Parathyroid adenoma (tissue), 2 donors: ENCODE results near the gene OR8B3.

Experiments
- H2AFZ ChIP-seq: fragments of 300-600 bp; sonication (generic); one replicate; pipeline ENCODE4 v1.7.0; 2017; ENCODE audit warnings: antibody characterized with exemption, mild to moderate bottlenecking
- H3K27ac ChIP-seq: fragments of 300-600 bp; sonication (generic); one replicate; pipeline ENCODE4 v1.7.0; 2017
- H3K27me3 ChIP-seq: fragments of 300-600 bp; sonication (generic); one replicate; pipeline ENCODE4 v1.7.0; 2017; ENCODE audit warnings: low read length; ENCODE audit not compliant: control insufficient read depth, insufficient read depth
- H3K36me3 ChIP-seq: fragments of 300-600 bp; sonication (generic); one replicate; pipeline ENCODE4 v1.7.0; 2017; ENCODE audit warnings: low read length; ENCODE audit not compliant: control insufficient read depth, insufficient read depth
- H3K4me1 ChIP-seq: fragments of 300-600 bp; sonication (generic); one replicate; pipeline ENCODE4 v1.7.0; 2017; ENCODE audit warnings: control low read depth
- H3K4me2 ChIP-seq: fragments of 300-600 bp; sonication (generic); one replicate; pipeline ENCODE4 v1.7.0; 2017; ENCODE audit warnings: low read length
- H3K4me3 ChIP-seq: fragments of 300-600 bp; sonication (generic); one replicate; pipeline ENCODE4 v1.7.0; 2017; ENCODE audit warnings: low read depth, low read length
- H3K79me2 ChIP-seq: fragments of 300-600 bp; sonication (generic); one replicate; pipeline ENCODE4 v1.7.0; 2017; ENCODE audit warnings: control low read depth
- H3K9ac ChIP-seq: fragments of 300-600 bp; sonication (generic); one replicate; pipeline ENCODE4 v1.7.0; 2017; ENCODE audit warnings: mild to moderate bottlenecking
- H3K9me3 ChIP-seq: fragments of 300-600 bp; sonication (generic); one replicate; pipeline ENCODE4 v1.7.0; 2017; ENCODE audit warnings: low read length; ENCODE audit not compliant: control insufficient read depth
- CTCF ChIP-seq: fragments of 300-600 bp; sonication (generic); IDR thresholded peaks from one replicate; pipeline ENCODE4 v1.7.0; 2017; ENCODE audit warnings: antibody characterized with exemption, mild to moderate bottlenecking
- donor health status: primary hyperparathyroidism.

The OR8B3 gene

GRCh38 chr11:124441519-124441918, 42.7 kb upstream of the OR8B3 start:
- no peak overlapping the region for H3K9ac ChIP-seq
- H3K9me3 ChIP-seq, result no peaks in the 10 kb centered on the region
- no peak overlapping the region for H3K4me3 ChIP-seq
- H3K4me1 ChIP-seq, result no peaks in the 10 kb centered on the region
- H2AFZ ChIP-seq, result no peak overlapping the region
- TF ChIP-seq CTCF, result no peak
- H3K4me2 ChIP-seq, result no peak overlapping the region
- H3K36me3 ChIP-seq, result no peaks in the 10 kb centered on the region
- H3K27ac ChIP-seq, result no peak overlapping the region
- H3K27me3 ChIP-seq, result no peaks in the 10 kb centered on the region
- H3K79me2 ChIP-seq, result no peaks in the 10 kb centered on the region

GRCh38 chr11:124441081-124441480, 42.3 kb upstream of the OR8B3 start:
- no peaks in the 10 kb centered on the region for H3K36me3 ChIP-seq
- H3K4me3 ChIP-seq, result no peak overlapping the region
- no peaks in the 10 kb centered on the region for H3K4me1 ChIP-seq
- H3K27ac ChIP-seq, result no peak overlapping the region
- H2AFZ ChIP-seq, result no peak overlapping the region
- no peak for TF ChIP-seq CTCF
- no peak overlapping the region for H3K9ac ChIP-seq
- H3K4me2 ChIP-seq, result no peak overlapping the region
- H3K79me2 ChIP-seq, result no peaks in the 10 kb centered on the region
- no peaks in the 10 kb centered on the region for H3K9me3 ChIP-seq
- H3K27me3 ChIP-seq, result no peaks in the 10 kb centered on the region

- no peak for TF ChIP-seq CTCF
- no peak overlapping the region for H3K9ac ChIP-seq
Measured at GRCh38 chr11:124440608-124441007, 41.8 kb upstream of the OR8B3 start.

GRCh38 chr11:124434699-124435098, 35.9 kb upstream of the OR8B3 start:
- Histone ChIP-seq H3K9ac (no peak overlapping the region), H3K9me3 (no peaks in the 10 kb centered on the region), H3K79me2 (no peaks in the 10 kb centered on the region), H3K27me3 (no peaks in the 10 kb centered on the region), H2AFZ (no peak overlapping the region), H3K4me1 (no peaks in the 10 kb centered on the region), H3K27ac (no peak overlapping the region), H3K4me2 (no peak overlapping the region), H3K4me3 (no peak overlapping the region), H3K36me3 (no peaks in the 10 kb centered on the region)
- no peak for TF ChIP-seq CTCF

More at GRCh38 chr11:124440608-124441007, 41.8 kb upstream of the OR8B3 start:
- Histone ChIP-seq H3K27me3 (no peaks in the 10 kb centered on the region), H3K9me3 (no peaks in the 10 kb centered on the region), H3K79me2 (no peaks in the 10 kb centered on the region), H3K4me1 (no peaks in the 10 kb centered on the region), H3K4me2 (no peak overlapping the region), H3K4me3 (no peak overlapping the region), H2AFZ (no peak overlapping the region), H3K27ac (no peak overlapping the region), H3K36me3 (no peaks in the 10 kb centered on the region)

- no peak for TF ChIP-seq CTCF
- Histone ChIP-seq H3K4me2 (no peak overlapping the region), H3K79me2 (no peaks in the 10 kb centered on the region), H3K4me3 (no peak overlapping the region), H3K4me1 (no peaks in the 10 kb centered on the region), H3K9me3 (no peaks in the 10 kb centered on the region), H3K9ac (no peak overlapping the region), H2AFZ (no peak overlapping the region), H3K27ac (no peak overlapping the region), H3K27me3 (no peaks in the 10 kb centered on the region), H3K36me3 (no peaks in the 10 kb centered on the region)
Measured at GRCh38 chr11:124429599-124429998, 30.8 kb upstream of the OR8B3 start.
